ENCODE measurements around the gene PTRH1. TPM values are rescaled to one million over a fixed set of nuclear protein-coding genes. Genes with fewer than 3 reads are reported as not detected.

Gene PTRH1
- total RNA-seq, 1 experiment from 2014 or later: 4.3 TPM

- Histone ChIP-seq H3K9me3 (replicated peaks) (no peaks in the 10 kb centered on the region), H3K4me3 (no peak overlapping the region)
- peak; percentile 75 to 91 for DNase-seq
These were observed 14.7 kb downstream of the PTRH1 start for GRCh38 chr9:127700594-127701255.

DNA sequence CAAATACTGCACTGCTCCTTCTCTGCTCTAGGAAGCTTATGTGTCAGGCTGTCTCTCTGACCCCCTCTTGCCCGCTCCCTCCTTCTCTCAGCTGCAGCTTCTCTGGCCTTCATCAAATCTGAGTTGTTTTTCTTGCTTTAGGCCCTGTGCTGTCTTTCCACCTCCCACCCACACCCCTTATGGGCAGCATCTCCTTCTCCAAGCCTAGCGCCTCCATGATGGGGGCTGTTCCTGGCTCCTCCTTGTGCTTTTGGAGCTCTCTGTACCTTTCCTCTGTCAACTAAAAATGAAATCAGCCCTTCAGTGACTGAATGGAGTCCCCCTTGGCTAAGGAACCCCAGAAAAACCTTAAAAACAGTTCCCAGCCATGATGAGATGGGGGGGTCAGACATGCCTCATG is 15.3 kb downstream of the PTRH1 start:
- H3K4me3 ChIP-seq: no peak overlapping the region
- no peaks in the 10 kb centered on the region; the same call in 1 of the 2 replicates for H3K27me3 ChIP-seq
- DNase-seq: no peak
- no peaks in the 10 kb centered on the region for H3K36me3 ChIP-seq
- H3K4me1 ChIP-seq: peaks cover 26% of the 10 kb centered on the region
- no peaks in the 10 kb centered on the region for H3K9me3 ChIP-seq (replicated peaks)
- H3K27ac ChIP-seq: no peak overlapping the region

More at GRCh38 chr9:127700594-127701255, 14.7 kb downstream of the PTRH1 start:
- H3K36me3 ChIP-seq: no peaks in the 10 kb centered on the region
- peaks cover 27% of the 10 kb centered on the region for H3K4me1 ChIP-seq
- no peak overlapping the region for H3K27ac ChIP-seq
- no peaks in the 10 kb centered on the region for H3K27me3 ChIP-seq

GRCh38 chr9:127698985-127699670 is 16.3 kb downstream of the PTRH1 start:
- Histone ChIP-seq H3K36me3 (no peaks in the 10 kb centered on the region), H3K4me1 (peaks cover 26% of the 10 kb centered on the region), H3K27ac (no peak overlapping the region), H3K4me3 (no peak overlapping the region), H3K27me3 (no peaks in the 10 kb centered on the region; the same call in 1 of the 2 replicates), H3K9me3 (replicated peaks) (no peaks in the 10 kb centered on the region)
- DNase-seq: peak in 1 of 2 experiments; percentile 40

DNA sequence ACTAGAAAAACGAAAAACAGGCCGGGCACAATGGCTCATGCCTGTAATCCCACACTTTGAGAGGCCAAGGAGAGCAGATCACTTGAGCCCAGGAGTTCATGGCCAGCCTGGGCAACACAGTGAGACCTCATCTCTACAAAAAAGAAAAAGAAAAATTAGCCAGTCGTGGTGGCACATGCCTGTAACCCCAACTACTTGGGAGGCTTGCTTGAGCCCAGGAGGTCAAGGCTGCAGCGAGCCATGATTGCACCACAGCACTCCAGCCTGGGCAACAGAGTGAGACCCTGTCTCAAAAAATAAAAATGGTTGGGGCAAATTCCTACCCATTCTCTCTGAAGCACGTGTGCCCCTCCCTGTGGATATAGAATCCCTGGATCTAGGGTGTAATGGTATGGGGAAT is 17.1 kb downstream of the PTRH1 start:
- no peaks in the 10 kb centered on the region for H3K9me3 ChIP-seq (replicated peaks)
- H3K27me3 ChIP-seq: no peaks in the 10 kb centered on the region; the same call in 1 of the 2 replicates
- H3K36me3 ChIP-seq: no peaks in the 10 kb centered on the region
- H3K4me1 ChIP-seq: peaks cover 26% of the 10 kb centered on the region
- no peak overlapping the region for H3K4me3 ChIP-seq
- DNase-seq: no peak
- no peak overlapping the region for H3K27ac ChIP-seq

- Histone ChIP-seq H3K9me3 (replicated peaks) (no peaks in the 10 kb centered on the region), H3K27ac (no peak overlapping the region), H3K4me3 (no peak overlapping the region), H3K27me3 (no peaks in the 10 kb centered on the region; the same call in 1 of the 2 replicates), H3K36me3 (no peaks in the 10 kb centered on the region), H3K4me1 (peaks cover 26% of the 10 kb centered on the region)
- peak in 1 of 2 experiments; percentile 47 for DNase-seq
These were observed 17.9 kb downstream of the PTRH1 start for GRCh38 chr9:127697575-127697974.

DNA sequence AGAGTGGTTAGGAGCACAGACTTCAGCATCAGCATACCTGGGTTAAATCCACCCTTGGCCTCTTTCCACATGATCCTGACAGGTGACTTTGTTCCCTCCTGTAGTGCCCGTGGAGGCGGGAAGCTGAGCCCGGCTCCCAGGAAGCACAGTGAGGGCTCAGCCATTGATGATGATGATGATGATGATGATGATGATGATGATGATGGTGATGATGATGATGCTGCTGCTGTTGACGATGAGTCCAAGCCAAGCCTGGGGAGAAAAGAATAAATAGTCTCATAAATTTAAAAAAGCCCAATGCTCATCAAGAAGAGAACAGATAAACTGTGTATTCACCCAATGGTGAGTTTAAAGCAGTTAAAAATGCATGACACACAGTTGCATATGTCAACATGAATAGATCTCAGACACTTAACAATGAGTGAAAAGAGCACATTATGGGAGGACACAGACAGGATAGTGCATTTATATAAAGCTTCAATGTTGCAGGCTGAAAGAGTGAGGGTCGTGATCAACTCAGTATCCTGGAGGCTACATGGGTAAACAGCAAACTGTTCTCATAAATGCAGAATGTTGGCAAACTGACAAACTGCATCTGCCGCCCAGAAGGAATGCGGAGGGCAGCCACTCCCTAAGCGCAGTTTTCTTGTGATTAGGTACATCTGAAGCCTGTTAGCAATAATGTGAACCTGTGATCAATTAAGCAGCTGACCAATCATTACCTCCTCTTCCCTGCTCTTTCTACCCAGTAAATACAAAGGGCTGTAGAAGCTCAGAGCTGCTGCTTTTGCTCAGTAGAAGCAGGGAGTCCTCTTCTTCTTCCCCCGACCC is 20.4 kb downstream of the PTRH1 start:
- Histone ChIP-seq H3K27me3 (no peaks in the 10 kb centered on the region; the same call in 1 of the 2 replicates), H3K9me3 (replicated peaks) (no peaks in the 10 kb centered on the region), H3K36me3 (no peaks in the 10 kb centered on the region), H3K4me1 (peaks cover 12% of the 10 kb centered on the region), H3K27ac (no peak overlapping the region), H3K4me3 (no peak overlapping the region)
- DNase-seq: no peak

DNA sequence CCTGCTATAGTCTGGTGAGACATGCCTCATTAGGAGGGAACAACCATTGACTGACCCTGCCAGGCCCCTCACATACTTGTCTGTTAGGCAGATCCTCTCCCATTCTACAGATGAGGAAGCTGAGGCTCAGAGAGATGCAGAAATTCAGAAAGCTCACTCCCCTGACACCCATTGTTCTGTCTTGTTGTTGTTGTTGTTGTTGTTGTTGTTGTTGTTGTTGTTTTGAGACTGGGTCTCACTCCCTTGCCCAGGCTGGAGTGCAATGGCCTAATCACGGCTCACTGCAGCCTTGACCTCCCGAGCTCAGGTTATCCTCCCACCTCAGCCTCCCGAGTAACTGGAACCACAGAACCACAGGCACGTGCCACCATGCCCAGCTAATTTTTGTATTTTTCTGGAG is 21.8 kb downstream of the PTRH1 start:
- Histone ChIP-seq H3K9me3 (replicated peaks) (no peaks in the 10 kb centered on the region), H3K36me3 (no peaks in the 10 kb centered on the region)
- DNase-seq: no peak

DNA sequence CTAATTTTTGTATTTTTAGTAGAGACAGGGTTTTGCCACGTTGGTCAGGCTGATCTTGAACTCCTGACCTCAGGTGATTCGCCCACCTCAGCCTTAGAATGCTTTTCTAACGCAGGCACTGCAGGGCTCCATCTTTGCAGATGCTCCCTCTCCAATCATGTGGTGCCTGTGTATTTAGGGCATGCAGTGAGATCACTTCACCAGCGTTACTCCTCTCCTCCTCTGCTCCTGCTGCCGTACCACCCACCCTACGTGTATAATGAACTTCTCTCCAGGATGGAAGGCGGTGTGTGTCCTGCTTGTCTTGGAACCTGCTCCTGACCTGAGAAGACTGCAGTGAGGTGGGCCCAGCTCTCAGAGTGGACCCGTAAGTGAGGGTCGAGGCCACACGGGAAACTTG is 22.3 kb downstream of the PTRH1 start:
- H3K4me3 ChIP-seq: no peak overlapping the region
- DNase-seq: no peak
- no peaks in the 10 kb centered on the region for H3K36me3 ChIP-seq

More for the DNA sequence above, 21.8 kb downstream of the PTRH1 start:
- peaks cover 8% of the 10 kb centered on the region for H3K4me1 ChIP-seq
- no peaks in the 10 kb centered on the region; the same call in 1 of the 2 replicates for H3K27me3 ChIP-seq
- no peak overlapping the region for H3K27ac ChIP-seq
- H3K4me3 ChIP-seq: no peak overlapping the region

DNA sequence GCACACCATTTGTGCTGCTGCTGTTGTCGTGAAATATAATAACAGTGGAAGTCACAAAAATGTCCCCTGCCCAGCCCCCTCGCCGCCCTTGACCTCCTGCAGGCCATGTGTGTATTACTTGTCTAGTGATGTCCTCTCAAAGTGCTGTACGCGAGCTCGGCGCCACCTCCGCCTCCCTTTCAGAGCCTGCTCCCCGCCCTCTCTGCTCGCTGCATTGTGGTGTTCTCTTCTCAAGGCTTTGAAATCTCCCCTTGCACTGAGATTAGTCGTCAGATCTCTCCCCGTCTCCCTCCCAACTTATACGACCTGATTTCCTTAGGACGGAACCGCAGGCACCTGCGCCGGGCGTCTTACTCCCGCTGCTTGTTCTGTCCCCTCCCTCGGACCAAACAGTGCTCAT is 23.4 kb downstream of the PTRH1 start:
- Histone ChIP-seq H3K4me1 (peaks cover 4% of the 10 kb centered on the region; the same call in 1 of the 2 replicates), H3K27ac (no peak overlapping the region), H3K4me3 (no peak overlapping the region), H3K27me3 (no peaks in the 10 kb centered on the region; the same call in 1 of the 2 replicates), H3K36me3 (no peaks in the 10 kb centered on the region), H3K9me3 (replicated peaks) (no peaks in the 10 kb centered on the region)
- no peak for DNase-seq

More for the DNA sequence above, 22.3 kb downstream of the PTRH1 start:
- no peaks in the 10 kb centered on the region for H3K9me3 ChIP-seq (replicated peaks)
- peaks cover 8% of the 10 kb centered on the region for H3K4me1 ChIP-seq
- H3K27ac ChIP-seq: no peak overlapping the region
- no peaks in the 10 kb centered on the region; the same call in 1 of the 2 replicates for H3K27me3 ChIP-seq

- DNase-seq: no peak
- H3K4me3 ChIP-seq: no peak overlapping the region
- H3K4me1 ChIP-seq: peaks cover 4% of the 10 kb centered on the region; the same call in 1 of the 2 replicates
- no peaks in the 10 kb centered on the region for H3K36me3 ChIP-seq
- H3K9me3 ChIP-seq (replicated peaks): no peaks in the 10 kb centered on the region
- no peaks in the 10 kb centered on the region; the same call in 1 of the 2 replicates for H3K27me3 ChIP-seq
- no peak overlapping the region for H3K27ac ChIP-seq
These were observed 24.7 kb downstream of the PTRH1 start for GRCh38 chr9:127690735-127691134.

- H3K4me3 ChIP-seq: no peak overlapping the region
- no peaks in the 10 kb centered on the region for H3K36me3 ChIP-seq
- no peak overlapping the region for H3K27ac ChIP-seq
- no peaks in the 10 kb centered on the region for H3K27me3 ChIP-seq
- no peaks in the 10 kb centered on the region for H3K9me3 ChIP-seq (replicated peaks)
- peaks cover 5% of the 10 kb centered on the region; the same call in 1 of the 2 replicates for H3K4me1 ChIP-seq
- no peak for DNase-seq
These were observed 26.0 kb downstream of the PTRH1 start for GRCh38 chr9:127689329-127690000.

- Histone ChIP-seq H3K27ac (no peak overlapping the region), H3K27me3 (no peaks in the 10 kb centered on the region), H3K36me3 (no peaks in the 10 kb centered on the region), H3K4me1 (peaks cover 9% of the 10 kb centered on the region; the same call in 1 of the 2 replicates), H3K9me3 (replicated peaks) (no peaks in the 10 kb centered on the region), H3K4me3 (no peak overlapping the region)
- no peak for DNase-seq
These were observed 28.7 kb downstream of the PTRH1 start for GRCh38 chr9:127686461-127687393.

DNA sequence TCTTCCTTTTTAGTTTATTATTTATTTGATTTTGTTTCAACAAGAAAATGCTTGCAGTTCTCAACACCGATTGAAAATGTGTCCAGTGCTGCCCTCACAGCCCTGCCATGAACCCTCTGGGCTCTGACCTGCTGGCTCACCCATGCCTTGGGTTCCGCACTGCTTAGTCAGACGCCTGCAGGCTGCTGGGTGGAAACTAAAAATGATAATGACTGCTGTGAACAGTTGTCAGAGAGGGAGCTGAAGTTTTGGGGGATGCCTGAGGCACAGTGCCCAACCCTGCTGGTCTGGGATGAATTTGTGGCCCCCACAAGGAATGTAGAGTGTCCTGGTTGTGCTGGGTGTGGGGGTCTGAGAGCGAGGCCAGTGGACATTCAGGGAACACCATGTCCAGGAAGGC is 30.9 kb downstream of the PTRH1 start:
- H3K36me3 ChIP-seq: no peaks in the 10 kb centered on the region

More for the DNA sequence above, 30.9 kb downstream of the PTRH1 start:
- DNase-seq: peak in 1 of 2 experiments; percentile 43
- H3K27ac ChIP-seq: no peak overlapping the region
- no peak overlapping the region for H3K4me3 ChIP-seq
- H3K27me3 ChIP-seq: no peaks in the 10 kb centered on the region
- H3K4me1 ChIP-seq: peaks cover 9% of the 10 kb centered on the region; the same call in 1 of the 2 replicates
- no peaks in the 10 kb centered on the region for H3K9me3 ChIP-seq (replicated peaks)

Measured in SJCRH30 (cell line).